Ovary (tissue), 9 donors: ENCODE data around the gene C21orf91. TPM values are rescaled to one million over a fixed set of nuclear protein-coding genes. Genes with fewer than 3 reads are reported as not detected.

ENCODE experiments used
- DNase-seq, 5 donors: peaks; one replicate each; pipeline ENCODE4 v3.0.0-alpha.2; 2019 to 2020
- H3K27ac ChIP-seq, 2 donors: fragments of 200-600 bp; one replicate each; pipeline versions ENCODE4 v1.5.1 to v1.8.0; 2019 to 2022
- H3K27me3 ChIP-seq: fragments of 200-600 bp; one replicate; pipeline ENCODE4 v1.8.0; 2022
- H3K36me3 ChIP-seq: fragments of 200-600 bp; sonication (generic); one replicate; pipeline ENCODE4 v1.5.1; 2019
- H3K4me1 ChIP-seq: one replicate; pipeline ENCODE4 v1.8.1; 2013; ENCODE audit warnings: mild to moderate bottlenecking, moderate library complexity; ENCODE audit not compliant: insufficient read depth
- H3K4me3 ChIP-seq: fragments of 200-600 bp; sonication (generic); one replicate; pipeline ENCODE4 v1.5.1; 2017
- H3K9me3 ChIP-seq, 2 donors: fragments of 200-600 bp in 1 of 2; sonication (generic) in 1 of 2; one replicate each; pipeline versions ENCODE4 v1.5.1 to v1.8.1; 2013 to 2019; ENCODE audit warnings: mild to moderate bottlenecking in 1 of 2, moderate library complexity in 1 of 2
- EP300 ChIP-seq: sonication (generic); formaldehyde crosslinking; IDR thresholded peaks from one replicate; pipeline ENCODE4 v1.6.1; 2017; ENCODE audit warnings: antibody characterized with exemption
- POLR2A ChIP-seq: fragments of 450-650 bp; IDR thresholded peaks from one replicate; pipeline ENCODE4 v1.6.1; 2017; ENCODE audit warnings: antibody characterized with exemption, mild to moderate bottlenecking, moderate library complexity
- WGBS, 3 donors: extraction: QIAGEN DNeasy Blood & Tissue Kit in 1 of 3; methylation state at CpG; one replicate each; pipeline versions ENCODE4 v1.1.5 to v1.1.7; 2013 to 2017; 5-methylcytosine and 5-hydroxymethylcytosine counted together
- intact Hi-C, 4 donors: fragments of 100-400 bp; cut with DNase I; formaldehyde crosslinking; loops; one replicate each; pipeline versions ENCODE4 v1.11.0 to v1.15.1; 2022 to 2023
- polyA plus RNA-seq, 2 donors: library from polyadenylated mRNA; stranded (reverse); fragments of 200-250 nt in 1 of 2; fragments of 350-450 nt in 1 of 2; fragmentation: Illumina TruSeq in 1 of 2; extraction: RNeasy Lipid Tissue Mini Kit (QIAGEN cat#74804) in 1 of 2; gene quantifications; one replicate each; pipeline ENCODE4 v1.2.3, GENCODE V29; 2013 to 2014
- total RNA-seq, 7 donors: library from RNA; depleted of rRNA in 2 of 7; stranded (reverse); fragments of >200 nt in 2 of 7; fragmentation: NEBNext Ultra II Directional in 3 of 7; extraction: Animal tissue kit (Norgen Biotek cat#: 25700) in 3 of 7; gene quantifications; one replicate each; pipeline versions ENCODE4 v1.1.0 to v1.2.4, GENCODE V29; 2016 to 2023
- TF ChIP-seq, protein P1 (sequence below), 3 donors: fragments of 450-650 bp in 2 of 3; fragments of 200-600 bp in 1 of 3; IDR thresholded peaks; one replicate each; pipeline versions ENCODE4 v1.5.1 to v1.8.0; 2016 to 2022; ENCODE audit warnings: antibody characterized with exemption in 3 of 3, mild to moderate bottlenecking in 1 of 3
- donor health status: DM: no; HTN: no; CAD: no; lungs with moderate emphysema.
- donor health status: DM: no; HTN: no; CAD: no.
- donor health status: Bipolar disorder and iron deficiency.
- donor health status: DM: yes; HTN: yes; CAD: no.
- donor health status: DM: no; HTN: no; CAD: no.
- donor health status: DM: yes; HTN: yes; CAD: no.

The C21orf91 gene
- total and polyA plus RNA-seq, 9 donors = 5.3 to 19.2 (median 14.6) TPM

DNA sequence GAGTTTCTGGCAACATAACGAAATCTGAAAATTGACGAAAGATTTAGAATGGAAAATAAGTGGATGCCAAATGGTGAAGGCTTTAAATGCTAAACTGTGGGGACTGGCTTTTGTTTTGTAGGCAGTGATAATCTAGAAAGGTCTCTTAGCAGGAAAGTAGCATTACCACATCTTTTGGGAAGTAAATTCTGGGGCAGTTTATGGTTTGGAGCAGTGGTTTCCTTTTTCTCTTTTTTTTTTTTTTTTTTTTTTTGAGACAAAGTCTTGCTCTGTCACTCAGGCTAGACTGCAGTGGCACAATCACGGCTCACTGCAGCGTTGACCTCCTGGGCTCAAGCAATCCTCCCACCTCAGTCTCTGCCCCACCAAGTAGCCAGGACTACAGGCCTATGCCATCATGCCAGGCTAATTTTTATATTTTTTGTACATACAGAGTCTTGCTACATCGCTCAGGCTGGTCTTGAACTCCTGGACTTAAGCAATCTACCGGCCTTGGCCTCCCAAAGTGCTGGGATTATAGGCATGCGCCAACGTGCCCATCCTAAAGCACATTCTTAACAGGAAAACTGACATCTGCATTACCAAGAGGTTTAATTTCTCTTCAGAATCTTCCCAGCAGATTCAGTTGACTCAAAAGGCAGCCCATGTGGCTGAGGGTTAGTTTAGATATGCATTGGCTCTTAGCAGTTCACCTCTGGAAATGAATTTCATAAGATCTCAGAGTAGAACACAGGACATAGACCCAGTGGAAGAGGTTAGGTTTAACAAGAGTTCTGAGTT lies 32.9 kb downstream of the C21orf91 start:
- 91 to 98% (median 91%) methylated on average over 8 of the region's 8 CpGs for WGBS, 3 donors
- no peak for DNase-seq
- TF ChIP-seq, protein P1, sequence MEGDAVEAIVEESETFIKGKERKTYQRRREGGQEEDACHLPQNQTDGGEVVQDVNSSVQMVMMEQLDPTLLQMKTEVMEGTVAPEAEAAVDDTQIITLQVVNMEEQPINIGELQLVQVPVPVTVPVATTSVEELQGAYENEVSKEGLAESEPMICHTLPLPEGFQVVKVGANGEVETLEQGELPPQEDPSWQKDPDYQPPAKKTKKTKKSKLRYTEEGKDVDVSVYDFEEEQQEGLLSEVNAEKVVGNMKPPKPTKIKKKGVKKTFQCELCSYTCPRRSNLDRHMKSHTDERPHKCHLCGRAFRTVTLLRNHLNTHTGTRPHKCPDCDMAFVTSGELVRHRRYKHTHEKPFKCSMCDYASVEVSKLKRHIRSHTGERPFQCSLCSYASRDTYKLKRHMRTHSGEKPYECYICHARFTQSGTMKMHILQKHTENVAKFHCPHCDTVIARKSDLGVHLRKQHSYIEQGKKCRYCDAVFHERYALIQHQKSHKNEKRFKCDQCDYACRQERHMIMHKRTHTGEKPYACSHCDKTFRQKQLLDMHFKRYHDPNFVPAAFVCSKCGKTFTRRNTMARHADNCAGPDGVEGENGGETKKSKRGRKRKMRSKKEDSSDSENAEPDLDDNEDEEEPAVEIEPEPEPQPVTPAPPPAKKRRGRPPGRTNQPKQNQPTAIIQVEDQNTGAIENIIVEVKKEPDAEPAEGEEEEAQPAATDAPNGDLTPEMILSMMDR (IDR thresholded peaks at IDR 0.05) = no peak
- TF ChIP-seq EP300 (no peak), POLR2A (no peak)
- Histone ChIP-seq H3K4me3 (no peak overlapping the region), H3K27ac (no peak overlapping the region), H3K36me3 (no peaks in the 10 kb centered on the region), H3K27me3 (no peaks in the 10 kb centered on the region), H3K9me3 (no peaks in the 10 kb centered on the region), H3K4me1 (no peaks in the 10 kb centered on the region)
- intact Hi-C loops = no loop called here

DNA sequence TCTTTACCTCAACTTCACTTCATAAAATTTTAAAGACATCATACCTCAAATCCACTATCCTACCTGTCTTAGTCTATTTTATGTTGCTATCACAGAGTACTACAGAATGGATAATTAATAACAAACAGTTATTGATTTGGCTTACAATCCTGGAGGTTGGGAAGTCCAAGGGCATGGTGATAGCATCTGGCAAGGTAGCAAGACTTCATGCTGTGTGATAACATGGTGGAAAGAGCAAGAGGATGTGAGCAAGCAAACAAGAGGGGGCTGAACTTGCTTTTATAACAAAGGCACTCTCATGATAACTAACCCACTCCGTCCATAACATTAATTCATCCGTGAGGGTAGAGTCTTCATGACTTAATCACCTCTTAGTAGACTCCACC lies 33.8 kb downstream of the C21orf91 start:
- H3K4me1 ChIP-seq = no peaks in the 10 kb centered on the region
- no peak overlapping the region for H3K4me3 ChIP-seq
- 90 to 100% (median 95%) methylated on average over 2 of the region's 2 CpGs for WGBS, 3 donors
- TF ChIP-seq, protein P1 (IDR thresholded peaks at IDR 0.05) = no peak
- TF ChIP-seq EP300 (no peak), POLR2A (no peak)
- no peak for DNase-seq
- H3K27me3 ChIP-seq = no peaks in the 10 kb centered on the region
- H3K36me3 ChIP-seq = no peaks in the 10 kb centered on the region
- H3K9me3 ChIP-seq = no peaks in the 10 kb centered on the region
- intact Hi-C loops = no loop called here
- H3K27ac ChIP-seq = no peak overlapping the region

DNA sequence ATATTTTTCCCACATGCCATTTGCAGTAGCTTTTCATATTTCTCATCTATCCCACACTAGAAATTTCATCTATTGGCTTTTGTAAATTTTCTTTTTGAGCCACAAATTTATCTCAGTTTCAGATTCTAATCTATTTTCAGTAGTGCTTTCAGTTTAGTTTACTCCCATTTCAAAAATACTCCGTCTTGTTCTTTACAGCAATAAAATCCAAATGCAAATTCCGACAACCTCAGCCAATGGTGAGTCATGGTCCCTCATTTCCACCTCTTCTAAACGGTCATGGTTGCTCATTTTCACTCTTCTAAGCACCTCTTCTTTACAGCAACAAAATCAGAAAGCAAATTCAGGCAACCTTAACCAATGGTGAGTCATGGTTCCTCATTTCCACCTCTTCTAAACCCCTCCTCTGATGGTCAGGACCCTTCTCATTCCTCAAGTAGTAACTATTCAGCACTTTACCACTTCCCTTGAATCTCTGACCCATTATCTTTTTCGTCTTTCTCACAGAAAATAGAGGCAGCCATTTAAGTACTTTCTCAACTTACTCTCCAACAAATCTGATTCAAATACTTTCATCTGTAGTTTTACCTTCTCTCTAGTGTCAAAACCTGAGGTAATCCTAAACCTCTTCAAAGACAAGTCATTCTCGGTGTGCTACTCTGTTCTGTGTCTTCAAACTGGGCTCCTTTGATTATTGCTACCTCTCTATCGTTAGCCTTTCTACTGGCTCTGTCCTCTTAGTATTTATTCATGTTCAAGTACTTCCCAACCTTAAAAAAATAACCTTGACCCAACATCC lies 34.4 kb downstream of the C21orf91 start:
- no peak for DNase-seq
- intact Hi-C loops = no loop called here
- TF ChIP-seq, protein P1 (IDR thresholded peaks at IDR 0.05) = no peak
- H3K36me3 ChIP-seq = no peaks in the 10 kb centered on the region
- WGBS, 3 donors = 83 to 90% (median 88%) methylated on average over 6 of the region's 6 CpGs
- H3K27me3 ChIP-seq = no peaks in the 10 kb centered on the region
- no peak overlapping the region for H3K27ac ChIP-seq
- H3K4me1 ChIP-seq = no peaks in the 10 kb centered on the region
- no peak overlapping the region for H3K4me3 ChIP-seq
- no peaks in the 10 kb centered on the region for H3K9me3 ChIP-seq

DNA sequence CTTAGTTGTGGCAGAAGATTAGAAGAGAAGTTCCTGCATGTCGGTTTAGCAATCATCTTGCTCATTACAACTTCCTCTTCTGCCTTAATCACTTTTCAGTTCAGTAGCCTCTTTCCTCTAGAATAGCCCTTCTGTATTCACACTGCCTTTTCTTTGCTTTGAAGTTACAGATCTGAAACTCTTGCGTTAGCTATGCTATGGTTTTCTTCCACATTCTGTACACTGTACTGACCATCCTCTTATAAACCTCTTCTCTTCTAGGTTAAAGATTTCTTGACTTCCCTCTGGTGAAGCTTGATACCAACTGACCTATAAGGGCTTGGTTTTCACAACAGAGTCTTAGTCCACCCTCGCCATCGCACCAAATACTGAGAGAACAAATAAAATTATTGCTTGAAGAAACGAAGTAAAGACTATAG lies 35.0 kb downstream of the C21orf91 start:
- H3K27ac ChIP-seq = no peak overlapping the region
- WGBS, 3 donors = 69 to 79% (median 75%) methylated on average over 5 of the region's 5 CpGs
- intact Hi-C loops = no loop called here
- H3K27me3 ChIP-seq = no peaks in the 10 kb centered on the region
- H3K4me3 ChIP-seq = no peak overlapping the region
- no peak for TF ChIP-seq POLR2A
- TF ChIP-seq, protein P1 (IDR thresholded peaks at IDR 0.05) = no peak
- TF ChIP-seq EP300 = no peak
- H3K9me3 ChIP-seq = no peaks in the 10 kb centered on the region
- no peak for DNase-seq
- no peaks in the 10 kb centered on the region for H3K4me1 ChIP-seq
- H3K36me3 ChIP-seq = no peaks in the 10 kb centered on the region
